Myocyte (in vitro differentiated cells): ENCODE measurements around the gene MGRN1. TPM values are rescaled to one million over a fixed set of nuclear protein-coding genes. Genes with fewer than 3 reads are reported as not detected.
A peak's percentile ranks its signal among the peaks of the same experiment; 100 is the strongest.

Experiments used
- DNase-seq: peaks from one replicate; pipeline ENCODE4 v3.0.0-alpha.2; 2012; ENCODE audit warnings: low read depth
- total RNA-seq: library from RNA; depleted of rRNA; stranded (reverse); fragments of >200 nt; gene quantifications from 2 replicates; pipeline ENCODE4 v1.2.3, GENCODE V29; 2014

MGRN1 gene
- total RNA-seq, 1 donor from 2014 or later = 31.9 TPM

GRCh38 chr16:4603624-4604170, 20.9 kb upstream of the MGRN1 start:
- no peak for DNase-seq

GRCh38 chr16:4604401-4604800, 20.2 kb upstream of the MGRN1 start:
- DNase-seq = no peak

GRCh38 chr16:4606354-4606753, 18.3 kb upstream of the MGRN1 start:
- no peak for DNase-seq

GRCh38 chr16:4607841-4608703, 16.6 kb upstream of the MGRN1 start:
- no peak for DNase-seq

GRCh38 chr16:4608704-4608980, 16.0 kb upstream of the MGRN1 start:
- no peak for DNase-seq

- no peak for DNase-seq
Measured at GRCh38 chr16:4609200-4610010, 15.2 kb upstream of the MGRN1 start.

- DNase-seq = no peak
Measured at GRCh38 chr16:4610011-4611005, 14.3 kb upstream of the MGRN1 start.

- no peak for DNase-seq
Measured at GRCh38 chr16:4611337-4612021, 13.1 kb upstream of the MGRN1 start.

GRCh38 chr16:4612474-4612931, 12.1 kb upstream of the MGRN1 start:
- DNase-seq = no peak

- DNase-seq = no peak
Measured at GRCh38 chr16:4612977-4613635, 11.5 kb upstream of the MGRN1 start.

- no peak for DNase-seq
Measured at GRCh38 chr16:4613636-4614570, 10.7 kb upstream of the MGRN1 start.

GRCh38 chr16:4614571-4615383, 9.8 kb upstream of the MGRN1 start, which contains the start of gene UBALD1:
TSS of gene UBALD1 (minus strand) at chr16:4614888. CDS start at chr16:4614797, 91 bp downstream.
- DNase-seq = peak; percentile 88

GRCh38 chr16:4615384-4616046, 9.1 kb upstream of the MGRN1 start:
- DNase-seq = no peak

GRCh38 chr16:4616047-4616811, 8.4 kb upstream of the MGRN1 start:
- peak; percentile 100 for DNase-seq

GRCh38 chr16:4617880-4618279, 6.7 kb upstream of the MGRN1 start:
- no peak for DNase-seq
